DMS153 treated with DMSO at 0.1 percent for 48 hours (cell line): ENCODE data around the gene CHRD.
"Not testable (repeated sequence)": the region's sequence is repeated elsewhere in the genome, so short reads cannot be mapped to it uniquely, and the experiment has no call there.

Experiments
- DNase-seq: peaks from one replicate; lab custom pipeline; 2025; ENCODE audit not compliant: unreplicated experiment; lab: John Stamatoyannopoulos, UW

Gene CHRD

DNA sequence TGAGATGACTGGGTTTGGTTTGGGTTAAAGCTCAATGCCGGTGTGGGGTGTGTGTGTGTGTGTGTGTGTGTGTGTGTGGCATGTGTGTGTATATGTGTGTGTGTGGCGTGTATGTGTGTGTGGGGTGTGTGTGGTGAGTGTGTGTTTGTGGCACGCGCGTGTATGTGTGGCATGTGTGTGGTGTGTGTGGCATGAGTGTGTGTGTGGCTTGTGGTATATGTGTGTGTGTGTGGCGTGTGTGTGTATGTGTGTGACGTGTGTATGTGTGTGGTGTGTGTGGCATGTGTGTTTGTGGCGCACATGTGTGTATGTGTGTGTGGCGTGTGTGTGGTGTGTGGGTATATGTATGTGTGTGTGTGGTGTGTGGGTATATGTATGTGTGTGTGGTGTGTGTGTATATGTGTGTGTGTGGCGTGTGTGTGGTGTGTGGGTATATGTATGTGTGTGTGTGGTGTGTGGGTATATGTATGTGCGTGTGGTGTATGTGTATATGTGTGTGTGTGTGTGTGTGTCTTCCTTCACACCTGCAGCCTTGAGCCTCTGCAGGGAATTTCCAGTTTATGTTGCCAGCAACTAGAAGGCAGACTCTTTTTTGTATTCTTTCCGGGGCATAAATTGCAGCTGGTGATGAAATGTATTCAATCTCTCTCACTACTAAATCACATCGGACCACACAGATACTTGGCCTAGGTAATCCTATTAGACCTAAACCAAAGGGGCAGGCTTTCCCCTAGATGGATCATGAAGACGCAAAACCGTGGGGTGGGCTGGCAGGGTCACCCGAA, 34.8 kb downstream of the CHRD start:
- DNase-seq, result no peak

DNA sequence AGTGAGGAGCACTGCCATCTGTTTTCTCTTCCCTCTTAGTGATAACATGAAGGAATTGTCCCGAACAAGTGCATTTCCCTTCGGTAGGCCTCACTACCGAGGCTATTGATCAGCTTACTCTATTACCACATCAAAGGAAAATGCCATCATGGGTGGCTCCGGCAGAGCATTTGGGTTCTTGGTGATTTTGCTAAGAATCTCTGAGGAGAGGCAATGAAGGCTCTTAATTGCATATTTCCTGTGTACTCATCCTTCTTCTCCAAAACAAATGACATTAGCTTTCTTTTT, 35.3 kb downstream of the CHRD start:
- no peak for DNase-seq

DNA sequence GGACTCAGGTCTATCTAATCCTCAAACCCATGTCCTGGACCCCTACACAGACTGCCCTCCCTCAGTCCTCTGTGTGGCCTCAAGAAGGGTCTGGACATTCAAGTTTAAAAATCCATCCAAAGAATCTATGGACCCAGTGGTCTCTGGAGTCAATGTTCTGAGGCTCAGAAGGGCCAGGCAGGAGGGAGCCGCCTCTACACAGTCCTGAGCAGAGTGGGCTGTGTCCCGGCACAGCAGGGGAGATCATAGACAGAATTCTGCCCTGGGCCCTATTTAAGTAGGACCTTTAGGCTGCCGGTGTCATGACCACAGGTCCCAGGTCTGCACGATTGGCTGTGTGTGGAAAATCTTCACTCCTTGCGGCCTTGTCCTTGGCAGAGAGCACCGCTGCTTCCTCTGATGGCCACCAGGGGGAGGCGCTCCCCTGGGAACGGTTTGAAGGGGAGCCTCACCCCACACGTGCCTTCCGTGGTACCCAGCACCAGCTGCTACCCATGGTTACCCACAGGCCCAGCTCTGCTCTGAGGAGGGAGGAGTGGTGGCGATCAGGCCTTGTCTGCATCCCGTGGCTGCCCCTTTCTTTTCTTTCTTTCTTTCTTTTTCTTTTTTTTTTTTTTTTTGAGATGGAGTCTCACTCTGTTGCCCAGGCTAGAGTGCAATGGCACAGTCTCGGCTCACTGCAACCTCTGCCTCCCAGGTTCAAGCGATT, 37.9 kb downstream of the CHRD start:
- peak; percentile 45 for DNase-seq

DNA sequence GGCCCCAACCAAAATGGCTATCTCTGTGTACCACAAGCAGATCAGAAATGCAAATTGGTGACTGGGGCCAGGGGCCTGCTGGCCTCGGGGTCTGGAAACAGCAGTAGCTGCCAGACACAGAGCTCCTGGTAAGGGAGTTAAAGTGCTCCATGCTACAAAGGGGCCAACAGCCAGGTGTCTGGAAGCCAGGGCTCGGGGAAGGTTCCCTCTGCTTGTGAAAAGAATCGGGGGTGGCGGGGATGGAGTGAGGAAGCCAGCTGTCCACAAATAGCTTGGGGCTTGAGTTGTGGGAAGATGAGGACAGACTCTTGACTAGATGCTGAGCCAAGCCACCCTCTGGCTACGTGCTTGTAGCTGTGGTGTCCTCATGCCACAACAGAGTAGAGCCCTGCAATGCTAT, 39.3 kb downstream of the CHRD start:
- DNase-seq, result no peak

DNA sequence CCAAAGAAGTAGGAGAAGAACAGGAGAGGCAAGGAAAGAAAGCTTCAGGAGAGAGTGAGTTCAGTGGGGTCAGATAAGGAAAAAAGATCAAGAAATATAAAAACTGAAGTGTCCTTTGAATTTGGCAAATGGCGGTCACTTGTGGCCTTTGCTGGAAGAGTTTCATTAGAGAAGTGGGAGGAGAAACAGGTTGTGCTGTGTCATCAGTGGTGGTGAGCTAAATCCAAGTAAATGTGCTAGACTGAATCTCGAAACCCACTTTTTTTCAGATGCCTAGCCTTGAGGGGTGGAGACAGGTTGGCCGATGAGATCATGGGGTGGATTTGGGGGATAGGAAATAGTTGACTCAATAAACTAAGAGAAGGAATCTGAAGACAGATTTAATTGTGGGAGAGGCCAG, 43.7 kb downstream of the CHRD start:
- DNase-seq, result no peak

DNA sequence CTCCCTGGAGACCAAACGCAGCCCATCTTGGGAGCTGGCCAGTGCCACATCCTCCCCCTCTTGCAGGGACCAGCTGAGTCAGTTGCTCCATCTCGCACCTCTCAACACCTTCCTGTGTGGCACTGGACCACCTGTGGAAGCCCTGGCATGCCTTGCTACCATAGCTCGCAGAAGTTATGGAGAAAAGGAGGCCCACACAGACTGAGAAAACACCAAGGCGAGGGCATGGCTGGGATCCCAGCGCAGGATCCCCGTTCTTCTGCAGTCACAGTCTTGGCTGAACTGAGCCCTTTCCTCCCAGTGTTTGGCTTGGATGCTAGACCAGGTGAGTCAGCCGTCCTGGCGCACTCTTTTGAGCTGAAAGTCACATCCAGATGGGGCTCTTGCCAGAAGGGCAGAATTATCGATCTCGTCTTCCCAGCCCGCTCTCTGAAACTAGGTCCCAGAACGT, 46.9 kb downstream of the CHRD start:
- DNase-seq, result no peak

DNA sequence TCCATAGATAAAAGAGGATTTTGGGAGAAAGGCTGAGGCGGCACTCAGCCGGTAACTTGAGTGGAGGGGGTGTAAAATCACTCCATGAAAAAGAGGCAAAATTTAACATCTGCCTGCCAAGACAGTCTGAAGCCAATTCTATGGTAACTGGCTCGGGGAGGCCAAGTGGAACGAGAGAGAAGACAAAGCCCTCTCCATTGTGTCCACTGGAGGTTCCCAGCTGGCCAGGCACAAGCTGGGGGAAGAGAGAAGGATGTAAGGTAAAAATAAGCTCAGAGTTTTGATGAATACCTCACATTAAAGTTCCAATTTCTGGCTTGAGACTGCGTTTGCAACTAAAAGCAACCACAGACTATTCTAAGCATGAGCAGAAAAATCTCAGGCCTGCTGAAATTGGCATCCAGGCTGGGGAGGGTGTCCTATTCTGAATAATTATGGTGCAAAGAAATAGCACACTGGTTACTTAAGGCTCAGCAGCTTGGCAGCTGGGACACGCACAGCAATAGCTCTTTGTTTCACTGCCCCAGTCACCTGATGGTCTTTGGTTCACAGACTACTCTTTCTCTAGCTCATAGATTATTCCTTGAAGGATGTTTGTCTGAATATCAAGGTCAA, 48.8 kb downstream of the CHRD start:
- no peak for DNase-seq

DNA sequence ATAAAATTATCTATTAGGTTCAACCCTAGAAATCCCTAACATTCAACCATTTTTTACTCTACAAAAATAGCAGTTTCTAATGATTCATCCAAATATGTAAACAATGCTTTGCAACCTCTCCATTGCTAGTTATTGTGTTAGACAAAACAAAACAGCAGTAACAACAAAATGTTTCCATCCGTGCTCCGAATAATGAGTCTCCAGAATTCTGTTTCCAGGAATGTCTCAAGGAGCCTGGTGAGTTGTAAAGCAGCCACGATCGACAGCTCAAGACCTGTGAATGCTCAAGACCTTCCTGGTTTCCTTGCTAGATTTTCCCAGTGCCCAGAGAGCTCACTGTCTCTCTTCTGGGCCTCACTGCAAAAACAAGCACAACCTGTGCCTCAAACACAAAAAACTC, 49.9 kb downstream of the CHRD start:
- DNase-seq, result no peak

DNA sequence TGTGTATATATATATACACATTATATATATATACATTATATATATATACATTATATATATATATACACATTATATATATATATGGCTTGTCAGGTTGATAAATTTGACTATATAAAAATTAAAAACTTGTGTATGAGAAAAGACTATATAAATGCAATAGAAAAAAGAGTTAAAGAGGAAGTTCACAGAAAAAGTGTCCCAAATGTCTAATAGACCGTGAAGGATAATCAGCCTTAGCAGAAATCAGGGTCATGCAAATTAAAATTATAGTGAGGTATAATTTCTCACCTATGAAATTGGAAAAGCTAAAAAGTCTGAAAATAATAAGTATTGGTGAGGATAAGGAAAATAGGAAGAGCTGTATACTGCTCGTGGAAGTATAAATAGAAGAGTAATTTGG, 51.1 kb downstream of the CHRD start:
- no peak for DNase-seq

DNA sequence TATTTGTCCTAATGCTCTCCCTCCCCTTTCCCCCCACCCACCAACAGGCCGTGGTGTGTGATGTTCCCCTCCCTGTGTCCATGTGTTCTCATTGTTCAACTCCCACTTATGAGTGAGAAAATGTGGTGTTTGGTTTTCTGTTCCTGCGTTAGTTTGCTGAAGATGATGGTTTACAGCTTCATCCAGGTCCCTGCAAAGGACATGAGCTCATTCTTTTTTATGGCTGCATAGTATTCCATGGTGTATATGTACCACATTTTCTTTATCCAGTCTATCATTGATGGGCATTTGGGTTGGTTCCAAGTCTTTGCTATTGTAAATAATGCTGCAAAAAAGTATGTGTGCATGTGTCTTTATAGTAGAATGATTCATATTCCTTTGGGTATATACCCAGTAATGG, 53.3 kb downstream of the CHRD start:
- not testable (repeated sequence) for DNase-seq

DNA sequence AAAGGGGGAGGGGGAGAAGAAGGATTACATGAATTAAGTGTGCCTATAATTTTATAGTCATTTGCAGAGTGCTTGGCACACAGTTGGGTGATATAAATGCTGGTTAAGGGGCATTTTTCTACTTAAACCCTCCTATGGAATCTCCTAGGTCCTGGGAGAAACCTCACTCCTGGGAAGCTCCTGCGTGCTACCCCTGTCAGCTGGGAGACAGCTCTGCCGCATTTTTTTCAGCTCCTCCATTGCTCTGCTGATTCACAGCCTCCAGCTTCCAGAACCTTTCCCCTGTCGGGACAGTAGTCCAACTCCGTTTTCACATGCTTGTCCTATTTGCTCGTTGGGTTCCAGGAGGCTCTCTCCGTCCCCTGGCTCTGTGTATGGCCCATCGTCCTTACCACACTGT, 59.2 kb downstream of the CHRD start:
- DNase-seq, result no peak
